Activated naive CD4-positive, alpha-beta T cell treated with anti-CD3 and anti-CD28 coated beads for 36 hours (primary cell): Measurements from ENCODE around the gene DCANP1. TPM values are rescaled to one million over a fixed set of nuclear protein-coding genes. Genes with fewer than 3 reads are reported as not detected.

Experiments used
- CTCF ChIA-PET: fragments of 350-600 bp; sonication (Branson Sonifier 250); formaldehyde crosslinking; loops from one replicate; lab custom pipeline; 2021; ENCODE audit warnings: antibody characterized with exemption; lab: Charles Lee
- DNase-seq: peaks from one replicate; pipeline ENCODE4 v3.0.0-alpha.2; 2020
- H3K27ac Mint-ChIP-seq: one replicate; pipeline ENCODE4 v1.8.0; 2021; ENCODE audit warnings: mild to moderate bottlenecking, mixed read lengths
- H3K27me3 Mint-ChIP-seq: one replicate; pipeline ENCODE4 v1.8.0; 2021; ENCODE audit warnings: low read depth, mixed read lengths
- H3K36me3 Mint-ChIP-seq: one replicate; pipeline ENCODE4 v1.8.0; 2021; ENCODE audit warnings: low read depth, mixed read lengths
- H3K4me1 Mint-ChIP-seq: one replicate; pipeline ENCODE4 v1.8.0; 2021; ENCODE audit warnings: low read depth, mixed read lengths
- H3K4me3 Mint-ChIP-seq: one replicate; pipeline ENCODE4 v1.8.0; 2021; ENCODE audit warnings: mild to moderate bottlenecking, moderate library complexity, mixed read lengths
- H3K9me3 Mint-ChIP-seq: one replicate; pipeline ENCODE4 v1.8.0; 2021; ENCODE audit warnings: mixed read lengths
- intact Hi-C: fragments of 100-400 bp; cut with micrococcal nuclease; formaldehyde crosslinking; loops from one replicate; pipeline ENCODE4 v1.15.1; 2023
- total RNA-seq, 2 experiments: library from RNA; stranded (reverse); gene quantifications; one replicate each; pipeline ENCODE4 v1.2.3, GENCODE V29; 2021

DCANP1 gene
- total RNA-seq, 2 experiments from 2014 or later: not detected

GRCh38 chr5:135487839-135488514, 40.8 kb upstream of the DCANP1 start:
- no peak for DNase-seq
- Mint-ChIP-seq H3K9me3 (no peaks in the 10 kb centered on the region), H3K36me3 (no peaks in the 10 kb centered on the region), H3K4me1 (peaks cover 12% of the 10 kb centered on the region), H3K4me3 (no peak overlapping the region), H3K27ac (no peak overlapping the region), H3K27me3 (peaks cover 61% of the 10 kb centered on the region)
- intact Hi-C loops: no loop called here
- CTCF ChIA-PET: interaction anchor here (0.5 to 2.3 kb wide), 7 partner anchors 10 to 984 kb away, joined by 3 to 11 read pairs (median 3); no protein-coding TSS in a partner anchor

GRCh38 chr5:135487037-135487395, 39.9 kb upstream of the DCANP1 start:
- intact Hi-C loops: no loop called here
- no peak for DNase-seq
- peaks cover 12% of the 10 kb centered on the region for H3K4me1 Mint-ChIP-seq
- CTCF ChIA-PET: interaction anchor here (2.1 to 2.3 kb wide), 2 partner anchors 21 to 64 kb away, joined by 7 to 11 read pairs; no protein-coding TSS in a partner anchor
- peaks cover 54% of the 10 kb centered on the region for H3K27me3 Mint-ChIP-seq
- no peaks in the 10 kb centered on the region for H3K9me3 Mint-ChIP-seq
- no peak overlapping the region for H3K4me3 Mint-ChIP-seq
- no peak overlapping the region for H3K27ac Mint-ChIP-seq
- no peaks in the 10 kb centered on the region for H3K36me3 Mint-ChIP-seq

- intact Hi-C loops: no loop called here
- H3K27me3 Mint-ChIP-seq: peaks cover 50% of the 10 kb centered on the region
- H3K4me3 Mint-ChIP-seq: no peak overlapping the region
- no peak overlapping the region for H3K27ac Mint-ChIP-seq
- CTCF ChIA-PET: interaction anchor here (0.9 to 2.3 kb wide), 3 partner anchors 21 to 65 kb away, joined by 3 to 11 read pairs (median 7); no protein-coding TSS in a partner anchor
- H3K4me1 Mint-ChIP-seq: peaks cover 12% of the 10 kb centered on the region
- H3K36me3 Mint-ChIP-seq: no peaks in the 10 kb centered on the region
- H3K9me3 Mint-ChIP-seq: no peaks in the 10 kb centered on the region
- no peak for DNase-seq
Measured at GRCh38 chr5:135486131-135487036, 39.2 kb upstream of the DCANP1 start.

- H3K27me3 Mint-ChIP-seq: peaks cover 35% of the 10 kb centered on the region
- CTCF ChIA-PET: interaction anchor here (1.3 kb wide), 1 partner anchor 27 kb away, joined by 5 read pairs; no protein-coding TSS in a partner anchor
Measured at GRCh38 chr5:135484674-135485086, 37.5 kb upstream of the DCANP1 start.

GRCh38 chr5:135483254-135483653, 36.1 kb upstream of the DCANP1 start:
- no peak overlapping the region for H3K27ac Mint-ChIP-seq
- intact Hi-C loops: no loop called here
- H3K4me1 Mint-ChIP-seq: no peaks in the 10 kb centered on the region
- CTCF ChIA-PET: interaction anchor here (0.6 to 1.3 kb wide), 2 partner anchors 25 to 145 kb away, joined by 3 to 5 read pairs; no protein-coding TSS in a partner anchor
- no peaks in the 10 kb centered on the region for H3K36me3 Mint-ChIP-seq
- DNase-seq: no peak
- no peaks in the 10 kb centered on the region for H3K9me3 Mint-ChIP-seq
- no peak overlapping the region for H3K4me3 Mint-ChIP-seq
- peaks cover 28% of the 10 kb centered on the region for H3K27me3 Mint-ChIP-seq

More at GRCh38 chr5:135484674-135485086, 37.5 kb upstream of the DCANP1 start:
- no peak overlapping the region for H3K4me3 Mint-ChIP-seq
- no peak overlapping the region for H3K27ac Mint-ChIP-seq
- no peaks in the 10 kb centered on the region for H3K9me3 Mint-ChIP-seq
- no peaks in the 10 kb centered on the region for H3K36me3 Mint-ChIP-seq
- intact Hi-C loops: no loop called here
- DNase-seq: no peak
- peaks cover 6% of the 10 kb centered on the region for H3K4me1 Mint-ChIP-seq

GRCh38 chr5:135482381-135482933, 35.3 kb upstream of the DCANP1 start:
- no peak for DNase-seq
- CTCF ChIA-PET: no interaction called here
- H3K27ac Mint-ChIP-seq: no peak overlapping the region
- no peaks in the 10 kb centered on the region for H3K4me1 Mint-ChIP-seq
- H3K4me3 Mint-ChIP-seq: no peak overlapping the region
- H3K36me3 Mint-ChIP-seq: no peaks in the 10 kb centered on the region
- intact Hi-C loops: no loop called here
- H3K9me3 Mint-ChIP-seq: no peaks in the 10 kb centered on the region
- H3K27me3 Mint-ChIP-seq: peaks cover 21% of the 10 kb centered on the region

GRCh38 chr5:135481909-135482311, 34.8 kb upstream of the DCANP1 start:
- CTCF ChIA-PET: no interaction called here
- Mint-ChIP-seq H3K36me3 (no peaks in the 10 kb centered on the region), H3K4me3 (no peak overlapping the region), H3K4me1 (no peaks in the 10 kb centered on the region), H3K27me3 (peaks cover 16% of the 10 kb centered on the region), H3K9me3 (no peaks in the 10 kb centered on the region), H3K27ac (no peak overlapping the region)
- intact Hi-C loops: no loop called here
- no peak for DNase-seq

- Mint-ChIP-seq H3K27ac (no peak overlapping the region), H3K4me1 (no peaks in the 10 kb centered on the region), H3K36me3 (no peaks in the 10 kb centered on the region), H3K27me3 (peaks cover 15% of the 10 kb centered on the region), H3K9me3 (no peaks in the 10 kb centered on the region), H3K4me3 (no peak overlapping the region)
- intact Hi-C loops: no loop called here
- DNase-seq: no peak
- CTCF ChIA-PET: no interaction called here
Measured at GRCh38 chr5:135481387-135481786, 34.2 kb upstream of the DCANP1 start.

GRCh38 chr5:135480511-135480910, 33.4 kb upstream of the DCANP1 start:
- intact Hi-C loops: no loop called here
- Mint-ChIP-seq H3K27ac (no peak overlapping the region), H3K4me1 (no peaks in the 10 kb centered on the region), H3K36me3 (no peaks in the 10 kb centered on the region), H3K27me3 (peaks cover 11% of the 10 kb centered on the region), H3K9me3 (no peaks in the 10 kb centered on the region), H3K4me3 (no peak overlapping the region)
- CTCF ChIA-PET: interaction anchor here (2.3 kb wide), 1 partner anchor 14 kb away, joined by 6 read pairs; no protein-coding TSS in a partner anchor
- no peak for DNase-seq

- intact Hi-C loops: no loop called here
- CTCF ChIA-PET: interaction anchor here (0.6 to 2.3 kb wide), 3 partner anchors 13 to 247 kb away, joined by 4 to 7 read pairs (median 6); no protein-coding TSS in a partner anchor
- Mint-ChIP-seq H3K27me3 (peaks cover 10% of the 10 kb centered on the region), H3K27ac (no peak overlapping the region), H3K4me1 (no peaks in the 10 kb centered on the region), H3K36me3 (no peaks in the 10 kb centered on the region), H3K4me3 (no peak overlapping the region), H3K9me3 (no peaks in the 10 kb centered on the region)
- no peak for DNase-seq
Measured at GRCh38 chr5:135478938-135479337, 31.8 kb upstream of the DCANP1 start.

- Mint-ChIP-seq H3K36me3 (no peaks in the 10 kb centered on the region), H3K27ac (no peak overlapping the region), H3K4me3 (no peak overlapping the region), H3K27me3 (peaks cover 10% of the 10 kb centered on the region), H3K9me3 (no peaks in the 10 kb centered on the region), H3K4me1 (no peaks in the 10 kb centered on the region)
- CTCF ChIA-PET: interaction anchor here (0.7 kb wide), 1 partner anchor 10 kb away, joined by 3 read pairs; no protein-coding TSS in a partner anchor
- no peak for DNase-seq
- intact Hi-C loops: no loop called here
Measured at GRCh38 chr5:135477613-135478066, 30.5 kb upstream of the DCANP1 start.
